Brain microvascular endothelial cell (primary cell): ENCODE measurements around the gene PTAFR.

ENCODE experiments used
- DNase-seq: peaks from one replicate; pipeline ENCODE4 v3.0.0-alpha.2; 2020
- H3K27ac ChIP-seq: fragments of 250-450 bp; sonication (Bioruptor Pico); 2 replicates; pipeline ENCODE4 v1.5.1; 2020; ENCODE audit warnings: mild to moderate bottlenecking, moderate library complexity
- H3K27me3 ChIP-seq: fragments of 250-450 bp; sonication (Bioruptor Pico); replicated peaks from 2 replicates; pipeline ENCODE4 v1.5.1; 2020; ENCODE audit warnings: mild to moderate bottlenecking
- H3K36me3 ChIP-seq: fragments of 250-450 bp; sonication (Bioruptor Pico); replicated peaks from 2 replicates; pipeline ENCODE4 v1.5.1; 2020; ENCODE audit warnings: mild to moderate bottlenecking
- H3K4me3 ChIP-seq: 2 replicates; pipeline ENCODE4 v1.5.1; 2011; ENCODE audit warnings: low read depth, mild to moderate bottlenecking, control low read depth, low read length, moderate library complexity
- in situ Hi-C: cut with HindIII; loops from 2 replicates; pipeline ENCODE4 v1.10.0; 2017; ENCODE audit warnings: low sequenced_read_pairs, low pct_ligation_motif_present
- TF ChIP-seq, protein P1 (sequence below): IDR thresholded peaks from 2 replicates; pipeline ENCODE4 v1.5.1; 2011; ENCODE audit warnings: low read depth, mild to moderate bottlenecking, moderate library complexity, low read length, control low read depth, inconsistent platforms; ENCODE audit errors: missing control alignments

Gene PTAFR

DNA sequence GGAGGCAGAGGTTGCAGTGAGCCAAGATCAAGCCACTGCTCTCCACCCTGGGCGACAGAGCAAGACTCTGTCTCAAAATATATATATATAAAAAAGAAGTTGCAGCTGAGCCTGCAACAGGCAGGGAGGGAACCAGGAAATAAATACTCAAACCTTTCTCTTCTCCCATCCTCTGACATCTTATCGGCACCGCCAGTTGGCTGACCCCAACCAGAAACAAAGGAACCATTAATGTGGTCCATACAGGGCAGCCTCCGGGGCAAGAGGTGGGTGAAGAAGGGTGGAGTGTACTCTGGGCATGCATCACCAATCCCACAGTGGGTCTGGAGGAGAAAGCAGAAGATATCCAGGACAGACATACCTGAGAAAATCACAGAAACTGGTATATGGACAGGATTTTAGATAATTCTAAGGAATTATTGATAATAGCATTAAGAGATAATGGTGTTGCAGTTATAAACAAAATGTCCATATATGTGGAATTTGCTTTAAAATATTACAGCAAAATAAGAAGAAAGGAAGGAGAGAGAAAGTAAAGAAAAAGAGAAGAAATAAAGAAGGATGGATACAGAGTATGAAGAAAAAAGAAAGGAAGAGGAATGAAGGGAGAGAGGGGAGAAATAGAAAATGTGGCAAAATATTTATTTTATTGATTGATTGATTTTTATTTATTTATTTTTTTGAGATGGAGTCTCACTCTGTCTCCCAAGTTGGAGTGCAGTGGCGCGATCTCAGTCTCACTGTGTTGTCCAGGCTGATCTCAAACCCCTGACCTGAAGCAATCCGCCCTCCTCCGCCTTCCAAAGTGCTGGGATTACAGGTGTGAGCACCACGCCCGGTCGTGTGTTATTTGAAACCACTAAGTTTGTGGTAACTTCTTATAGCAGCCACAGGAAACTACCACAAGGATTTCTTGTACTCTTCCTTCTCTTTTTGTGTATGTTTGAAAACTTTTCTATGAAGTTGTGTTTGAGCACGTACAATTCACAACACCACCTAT, 4.1 kb upstream of the PTAFR start:
- DNase-seq = no peak
- no peak overlapping the region for H3K4me3 ChIP-seq
- TF ChIP-seq, protein P1, sequence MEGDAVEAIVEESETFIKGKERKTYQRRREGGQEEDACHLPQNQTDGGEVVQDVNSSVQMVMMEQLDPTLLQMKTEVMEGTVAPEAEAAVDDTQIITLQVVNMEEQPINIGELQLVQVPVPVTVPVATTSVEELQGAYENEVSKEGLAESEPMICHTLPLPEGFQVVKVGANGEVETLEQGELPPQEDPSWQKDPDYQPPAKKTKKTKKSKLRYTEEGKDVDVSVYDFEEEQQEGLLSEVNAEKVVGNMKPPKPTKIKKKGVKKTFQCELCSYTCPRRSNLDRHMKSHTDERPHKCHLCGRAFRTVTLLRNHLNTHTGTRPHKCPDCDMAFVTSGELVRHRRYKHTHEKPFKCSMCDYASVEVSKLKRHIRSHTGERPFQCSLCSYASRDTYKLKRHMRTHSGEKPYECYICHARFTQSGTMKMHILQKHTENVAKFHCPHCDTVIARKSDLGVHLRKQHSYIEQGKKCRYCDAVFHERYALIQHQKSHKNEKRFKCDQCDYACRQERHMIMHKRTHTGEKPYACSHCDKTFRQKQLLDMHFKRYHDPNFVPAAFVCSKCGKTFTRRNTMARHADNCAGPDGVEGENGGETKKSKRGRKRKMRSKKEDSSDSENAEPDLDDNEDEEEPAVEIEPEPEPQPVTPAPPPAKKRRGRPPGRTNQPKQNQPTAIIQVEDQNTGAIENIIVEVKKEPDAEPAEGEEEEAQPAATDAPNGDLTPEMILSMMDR = no peak

DNA sequence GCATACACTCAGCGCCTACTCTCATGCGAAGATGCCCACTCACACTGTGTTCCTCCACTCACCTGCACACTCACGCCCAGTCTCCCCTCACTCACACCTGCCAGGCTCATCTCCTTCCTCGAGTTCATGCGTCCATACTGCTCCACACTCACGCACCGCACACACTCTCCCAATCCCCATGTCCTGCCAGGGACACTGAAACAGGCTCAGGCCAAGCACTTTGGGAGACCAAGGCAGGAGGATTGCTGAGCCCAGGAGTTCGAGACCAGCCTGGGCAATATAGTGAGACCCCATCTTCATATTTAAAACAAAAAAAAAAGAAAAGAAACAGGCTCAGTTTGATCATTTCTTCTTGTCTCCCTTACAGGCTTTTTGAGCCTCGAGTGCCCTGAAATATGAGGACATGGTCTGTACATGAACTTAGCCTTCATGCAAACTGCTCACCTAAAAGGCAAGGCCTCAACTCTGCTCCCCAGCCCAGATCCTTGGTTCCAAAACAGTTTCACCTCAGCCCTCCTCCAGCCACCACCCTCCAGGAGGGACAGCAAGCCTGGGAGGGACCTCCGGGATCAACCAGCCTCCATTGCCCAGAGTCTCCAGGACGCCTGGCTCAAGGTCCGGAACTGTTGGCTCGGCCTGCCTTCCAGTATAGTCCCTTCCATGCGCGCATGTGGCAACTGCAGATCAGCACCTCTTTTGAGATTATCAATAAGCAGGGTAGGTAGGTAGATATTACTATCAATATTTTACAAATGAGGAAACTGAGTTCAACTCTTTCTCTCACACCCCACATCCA, 2.4 kb upstream of the PTAFR start:
- Histone ChIP-seq H3K27ac (no peak overlapping the region), H3K4me3 (no peak overlapping the region), H3K36me3 (no peaks in the 10 kb centered on the region), H3K27me3 (no peaks in the 10 kb centered on the region)
- in situ Hi-C loops = no loop called here
- TF ChIP-seq, protein P1 = no peak
- no peak for DNase-seq

More for the DNA sequence above, 4.1 kb upstream of the PTAFR start:
- no peaks in the 10 kb centered on the region for H3K27me3 ChIP-seq
- no peak overlapping the region for H3K27ac ChIP-seq
- H3K36me3 ChIP-seq = no peaks in the 10 kb centered on the region
- in situ Hi-C loops = no loop called here

DNA sequence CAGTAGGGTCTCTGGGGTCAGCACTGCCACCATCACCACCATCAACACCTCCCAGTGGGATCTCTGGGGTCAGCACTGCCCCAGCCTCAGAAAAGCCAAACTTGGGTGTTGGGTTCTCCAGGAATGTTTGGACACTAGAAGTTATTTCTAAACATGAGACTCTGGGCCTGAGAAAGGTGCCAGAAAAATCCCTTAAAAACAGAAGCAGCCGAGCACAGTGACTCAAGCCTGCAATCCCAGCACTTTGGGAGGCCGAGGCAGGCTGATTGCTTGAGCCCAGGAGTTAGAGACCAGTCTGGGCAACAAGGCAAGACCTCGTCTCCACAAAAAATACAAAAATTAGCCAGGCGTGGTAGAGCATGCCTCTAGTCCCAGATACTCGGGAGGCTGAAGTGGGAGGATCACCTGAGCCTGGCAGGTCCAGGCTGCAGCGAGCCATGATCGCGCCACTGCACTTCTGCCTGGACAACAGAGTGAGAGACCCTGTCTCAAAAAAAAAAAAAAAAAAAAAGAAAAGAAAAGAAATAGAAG, 470 bp downstream of the PTAFR start:
- no peak for DNase-seq
- no peak overlapping the region for H3K27ac ChIP-seq
- H3K4me3 ChIP-seq = no peak overlapping the region
- H3K36me3 ChIP-seq = no peaks in the 10 kb centered on the region
- TF ChIP-seq, protein P1 = no peak
- H3K27me3 ChIP-seq = no peaks in the 10 kb centered on the region
- in situ Hi-C loops = no loop called here

DNA sequence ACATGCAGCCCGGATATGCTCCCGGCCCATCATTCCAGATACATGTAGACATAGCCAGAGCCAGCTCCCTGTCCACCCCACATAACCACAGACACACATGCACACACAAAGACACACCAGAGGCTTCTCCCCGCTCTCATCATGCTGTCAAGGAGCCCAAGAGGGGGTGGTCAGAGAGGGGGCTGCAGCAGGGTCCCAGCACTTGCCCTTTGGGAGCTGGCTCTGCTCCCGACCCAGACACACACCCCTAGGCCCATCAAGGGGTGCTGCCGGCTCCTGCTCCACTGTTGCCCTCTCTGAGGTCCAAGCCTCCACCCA, 2.6 kb downstream of the PTAFR start:
- TF ChIP-seq, protein P1 = no peak
- no peaks in the 10 kb centered on the region for H3K27me3 ChIP-seq
- DNase-seq = peak; percentile 20
- no peak overlapping the region for H3K4me3 ChIP-seq
- no peak overlapping the region for H3K27ac ChIP-seq
- no peaks in the 10 kb centered on the region for H3K36me3 ChIP-seq
- in situ Hi-C loops = no loop called here

DNA sequence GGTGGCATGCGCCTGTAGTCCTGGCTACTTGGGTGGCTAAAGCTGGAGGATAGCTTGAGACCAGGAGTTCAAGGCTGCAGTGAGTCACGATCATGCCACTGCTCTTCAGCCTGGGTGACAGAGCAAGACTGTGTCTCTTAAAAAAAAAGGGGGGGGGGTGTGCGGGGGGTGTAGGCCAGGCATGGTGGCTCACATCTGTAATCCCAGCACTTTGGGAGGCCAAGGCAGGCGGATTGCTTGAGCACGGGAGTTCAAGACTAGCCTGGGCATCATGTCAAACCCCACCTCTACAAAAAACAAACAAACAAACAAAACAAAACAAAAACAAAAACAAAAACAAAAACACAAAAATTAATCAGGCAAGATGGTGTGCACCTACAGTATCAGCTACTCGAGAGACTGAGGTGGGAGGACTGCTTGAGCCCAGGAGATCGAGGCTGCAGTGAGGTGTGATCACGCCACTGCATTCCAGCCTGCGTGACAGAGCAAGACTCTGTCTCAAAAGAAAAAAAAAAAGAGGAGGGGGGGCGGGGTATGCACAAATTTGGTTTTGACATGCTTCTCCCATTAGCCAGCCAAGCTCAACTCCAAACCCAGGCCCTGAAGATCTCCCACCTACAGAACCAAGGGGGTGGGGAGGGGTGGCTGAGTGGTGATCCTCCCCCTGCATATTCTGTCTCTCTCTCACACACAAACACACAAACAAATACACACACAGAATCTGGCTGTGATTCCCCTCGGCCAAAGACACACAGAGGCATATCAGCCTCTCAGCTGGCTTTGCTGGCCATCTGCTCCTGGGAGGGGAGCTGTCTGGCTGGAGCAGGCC, 3.1 kb downstream of the PTAFR start:
- no peak overlapping the region for H3K27ac ChIP-seq
- DNase-seq = no peak

More for the DNA sequence above, 3.1 kb downstream of the PTAFR start:
- no peaks in the 10 kb centered on the region for H3K27me3 ChIP-seq
- TF ChIP-seq, protein P1 = no peak
- in situ Hi-C loops = no loop called here
- H3K36me3 ChIP-seq = no peaks in the 10 kb centered on the region
- H3K4me3 ChIP-seq = no peak overlapping the region
